ENCODE measurements around the gene LHPP.

DNA sequence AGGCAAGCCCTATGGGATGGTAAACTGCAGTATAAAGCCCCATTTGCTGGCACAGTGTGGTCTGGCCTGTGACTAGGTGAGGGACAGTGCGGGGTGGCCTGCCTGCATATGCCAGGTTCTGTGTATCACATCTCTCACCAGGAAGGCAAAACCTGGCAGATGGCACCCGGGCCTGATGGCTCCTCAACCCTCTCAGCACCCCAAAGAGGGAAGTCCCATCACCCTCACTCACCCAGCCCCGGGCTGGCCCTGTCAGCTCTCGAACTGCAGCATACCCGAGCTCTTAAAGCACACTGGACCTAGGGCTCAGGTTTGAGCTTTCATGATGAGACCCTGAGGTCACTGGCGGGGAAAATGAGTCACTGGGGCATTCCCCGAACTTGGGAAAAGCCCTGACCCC is 130.5 kb downstream of the LHPP start:
- TF ChIP-seq POLR2A (IDR thresholded peaks at IDR 0.05; ENCODE audit: low read depth, low read length) (no peak), TAF1 (IDR thresholded peaks at IDR 0.05; ENCODE audit: borderline replicate concordance, low read depth, low read length) (no peak)

All from GM12892 (cell line).